ENCODE results near the gene COL1A1.

COL1A1 gene

GRCh38 chr17:50201276-50201854 lies at the start of gene COL1A1:
COL1A1 (minus strand) TSS chr17:50201631; CDS start chr17:50201513, 118 bp downstream.
- DNase-seq (ENCODE audit: low read depth in 2 of 2), result no peak

- DNase-seq (ENCODE audit: low read depth in 2 of 2), result no peak
Observed at GRCh38 chr17:50248255-50248654, 46.8 kb upstream of the COL1A1 start.

GRCh38 chr17:50244771-50245170 lies 43.3 kb upstream of the COL1A1 start:
- no peak for DNase-seq (ENCODE audit: low read depth in 2 of 2)

GRCh38 chr17:50241431-50241830 lies 40.0 kb upstream of the COL1A1 start:
- DNase-seq (ENCODE audit: low read depth in 2 of 2), result no peak

GRCh38 chr17:50240851-50241250 lies 39.4 kb upstream of the COL1A1 start:
- DNase-seq (ENCODE audit: low read depth in 2 of 2), result no peak

GRCh38 chr17:50239937-50240336 lies 38.5 kb upstream of the COL1A1 start:
- no peak for DNase-seq (ENCODE audit: low read depth in 2 of 2)

GRCh38 chr17:50238601-50239280 lies 37.3 kb upstream of the COL1A1 start:
- no peak for DNase-seq (ENCODE audit: low read depth in 2 of 2)

- DNase-seq (ENCODE audit: low read depth in 2 of 2), result no peak
Observed at GRCh38 chr17:50237901-50238300, 36.5 kb upstream of the COL1A1 start.

GRCh38 chr17:50234581-50234980 lies 33.1 kb upstream of the COL1A1 start:
- no peak for DNase-seq (ENCODE audit: low read depth in 2 of 2)

- no peak for DNase-seq (ENCODE audit: low read depth in 2 of 2)
Observed at GRCh38 chr17:50225701-50226240, 24.3 kb upstream of the COL1A1 start.

GRCh38 chr17:50222922-50223321 lies 21.5 kb upstream of the COL1A1 start:
- no peak for DNase-seq (ENCODE audit: low read depth in 2 of 2)

- no peak for DNase-seq (ENCODE audit: low read depth in 2 of 2)
Observed at GRCh38 chr17:50221864-50222545, 20.6 kb upstream of the COL1A1 start.

GRCh38 chr17:50221266-50221863 lies 19.9 kb upstream of the COL1A1 start:
- DNase-seq (ENCODE audit: low read depth in 2 of 2), result no peak

- no peak for DNase-seq (ENCODE audit: low read depth in 2 of 2)
Observed at GRCh38 chr17:50220811-50221210, 19.4 kb upstream of the COL1A1 start.

- DNase-seq (ENCODE audit: low read depth in 2 of 2), result no peak
Observed at GRCh38 chr17:50219939-50220465, 18.6 kb upstream of the COL1A1 start.

- DNase-seq (ENCODE audit: low read depth in 2 of 2), result no peak
Observed at GRCh38 chr17:50219342-50219741, 17.9 kb upstream of the COL1A1 start.

GRCh38 chr17:50218771-50219315 lies 17.4 kb upstream of the COL1A1 start:
- no peak for DNase-seq (ENCODE audit: low read depth in 2 of 2)

GRCh38 chr17:50218071-50218759 lies 16.8 kb upstream of the COL1A1 start:
- no peak for DNase-seq (ENCODE audit: low read depth in 2 of 2)

- DNase-seq (ENCODE audit: low read depth in 2 of 2), result no peak
Observed at GRCh38 chr17:50217591-50217990, 16.2 kb upstream of the COL1A1 start.

- no peak for DNase-seq (ENCODE audit: low read depth in 2 of 2)
Observed at GRCh38 chr17:50214976-50215760, 13.7 kb upstream of the COL1A1 start.

Data from activated CD8-positive, alpha-beta memory T cell treated with anti-CD3 and anti-CD28 coated beads for 4 hours (primary cell).